Spleen (tissue), 11 donors: ENCODE data around the gene SPRED3. TPM values are rescaled to one million over a fixed set of nuclear protein-coding genes. Genes with fewer than 3 reads are reported as not detected.

Source experiments
- DNase-seq: peaks from one replicate; pipeline ENCODE4 v3.0.0-alpha.2; 2020
- H3K27ac ChIP-seq, 8 donors: fragments of 200-600 bp; sonication (generic) in 7 of 8; 1 replicate in 4 of 8; 2 replicates in 4 of 8; pipeline versions ENCODE4 v1.5.0 to v1.8.0; 2016 to 2021; ENCODE audit warnings: inconsistent platforms in 4 of 8, mild to moderate bottlenecking in 4 of 8, moderate library complexity in 1 of 8
- H3K27me3 ChIP-seq, 7 donors: fragments of 200-600 bp; sonication (generic) in 6 of 7; replicated peaks in 1 of 7; 1 replicate in 4 of 7; 2 replicates in 3 of 7; pipeline versions ENCODE4 v1.5.0 to v1.8.0; 2016 to 2021; ENCODE audit warnings: inconsistent platforms in 3 of 7, mild to moderate bottlenecking in 1 of 7
- H3K36me3 ChIP-seq, 6 donors: fragments of 200-600 bp; sonication (generic) in 5 of 6; 1 replicate in 4 of 6; 2 replicates in 2 of 6; pipeline versions ENCODE4 v1.5.0 to v1.8.0; 2016 to 2021; ENCODE audit warnings: inconsistent platforms in 2 of 6
- H3K4me1 ChIP-seq, 6 donors: fragments of 200-600 bp; sonication (generic) in 5 of 6; 1 replicate in 3 of 6; 2 replicates in 3 of 6; pipeline versions ENCODE4 v1.5.0 to v1.8.0; 2016 to 2021; ENCODE audit warnings: inconsistent platforms in 3 of 6
- H3K4me3 ChIP-seq, 8 donors: fragments of 200-600 bp; sonication (generic) in 7 of 8; 1 replicate in 4 of 8; 2 replicates in 4 of 8; pipeline versions ENCODE4 v1.5.0 to v1.8.0; 2016 to 2021; ENCODE audit warnings: inconsistent platforms in 4 of 8, mild to moderate bottlenecking in 4 of 8, moderate library complexity in 2 of 8
- H3K9me3 ChIP-seq, 8 donors: fragments of 200-600 bp; sonication (generic) in 7 of 8; 1 replicate in 4 of 8; 2 replicates in 4 of 8; pipeline versions ENCODE4 v1.5.0 to v1.8.0; 2016 to 2021; ENCODE audit warnings: inconsistent platforms in 4 of 8
- CTCF ChIP-seq, 11 experiments: fragments of 200-600 bp in 7 of 11; fragments of 450-650 bp in 4 of 11; sonication (generic) in 4 of 11; IDR thresholded peaks in 8 of 11; conservative IDR thresholded peaks in 3 of 11; 1 replicate in 7 of 11; 2 replicates in 4 of 11; pipeline versions ENCODE4 v1.4.0 to v1.8.0; 2016 to 2021; ENCODE audit warnings: antibody characterized with exemption in 11 of 11, inconsistent platforms in 4 of 11, mild to moderate bottlenecking in 1 of 11
- POLR2A ChIP-seq, 3 donors: fragments of 450-650 bp; IDR thresholded peaks; one replicate each; pipeline ENCODE4 v1.5.1; 2017; ENCODE audit warnings: antibody characterized with exemption in 3 of 3, mild to moderate bottlenecking in 1 of 3
- POLR2AphosphoS5 ChIP-seq, 3 donors: sonication (generic); formaldehyde crosslinking; IDR thresholded peaks; one replicate each; pipeline ENCODE4 v1.5.1; 2017; ENCODE audit warnings: antibody characterized with exemption in 3 of 3
- WGBS, 5 donors: extraction: QIAGEN DNeasy Blood & Tissue Kit in 3 of 5; methylation state at CpG; one replicate each; pipeline versions ENCODE4 v1.1.5 to v1.1.7; 2013 to 2018; 5-methylcytosine and 5-hydroxymethylcytosine counted together
- intact Hi-C: fragments of 100-400 bp; cut with DNase I; formaldehyde crosslinking; loops from one replicate; pipeline ENCODE4 v1.15.0; 2023; ENCODE audit warnings: low total_unique reads
- polyA plus RNA-seq, 3 donors: library from polyadenylated mRNA; stranded (reverse); fragments of 200-250 nt; gene quantifications; one replicate each; pipeline ENCODE4 v1.2.1, GENCODE V29; 2013
- total RNA-seq, 7 donors: library from RNA; depleted of rRNA in 3 of 7; stranded (reverse); fragments of >200 nt in 3 of 7; fragmentation: NEBNext Ultra II Directional in 4 of 7; extraction: Animal tissue kit (Norgen Biotek cat#: 25700) in 4 of 7; gene quantifications; one replicate each; pipeline versions ENCODE4 v1.1.0 to v1.2.1, GENCODE V29; 2016 to 2021
- donor health status: healthy with polysubstance abuse.
- donor health status: DM: no; HTN: no; CAD: no; lungs with moderate emphysema.
- donor health status: DM: no; HTN: no; CAD: no.
- donor health status: Bipolar disorder and iron deficiency.
- donor health status: healthy.
- donor health status: DM: no; HTN: no; CAD: no.
- donor health status: DM: yes; HTN: yes; CAD: no.

SPRED3 gene
- total and polyA plus RNA-seq, 10 donors, result 0.03 to 1.2 (median 0.45) TPM; not detected in 1

- Histone ChIP-seq H3K9me3 (no peaks in the 10 kb centered on the region), H3K4me1 (peaks cover 12 to 40% (median 26%) of the 10 kb centered on the region in 6 donors), H3K27ac (no peak overlapping the region), H3K4me3 (peak overlapping the region in 1 of 8 donors; percentile 83), H3K36me3 (peaks cover 6 to 57% (median 41%) of the 10 kb centered on the region in 6 donors), H3K27me3 (no peaks in the 10 kb centered on the region)
- intact Hi-C loops, result no loop called here
- TF ChIP-seq CTCF (IDR thresholded peaks at IDR 0.05 in 8 of 11, conservative IDR thresholded peaks at IDR 0.05 in 3 of 11) (no peak), POLR2AphosphoS5 (IDR thresholded peaks at IDR 0.05) (no peak), POLR2A (IDR thresholded peaks at IDR 0.05) (no peak)
- 87 to 93% (median 89%) methylated on average over 3 of the region's 3 CpGs for WGBS, 5 donors
- no peak for DNase-seq
Measured at GRCh38 chr19:38376576-38376975, 11.9 kb upstream of the SPRED3 start.

- 95 to 99% (median 96%) methylated on average over 4 of the region's 4 CpGs for WGBS, 5 donors
- Histone ChIP-seq H3K9me3 (no peaks in the 10 kb centered on the region), H3K36me3 (peaks cover 6 to 61% (median 46%) of the 10 kb centered on the region in 6 donors), H3K27me3 (no peaks in the 10 kb centered on the region), H3K27ac (no peak overlapping the region), H3K4me3 (no peak overlapping the region), H3K4me1 (peaks cover 12 to 40% (median 26%) of the 10 kb centered on the region in 6 donors)
- TF ChIP-seq POLR2A (IDR thresholded peaks at IDR 0.05) (no peak), POLR2AphosphoS5 (IDR thresholded peaks at IDR 0.05) (no peak), CTCF (IDR thresholded peaks at IDR 0.05 in 8 of 11, conservative IDR thresholded peaks at IDR 0.05 in 3 of 11) (no peak)
- no peak for DNase-seq
- intact Hi-C loops, result no loop called here
Measured at GRCh38 chr19:38377052-38377451, 11.4 kb upstream of the SPRED3 start.

GRCh38 chr19:38378866-38379265 lies 9.6 kb upstream of the SPRED3 start:
- no peaks in the 10 kb centered on the region for H3K9me3 ChIP-seq
- intact Hi-C loops, result no loop called here
- H3K4me3 ChIP-seq, result no peak overlapping the region
- TF ChIP-seq POLR2AphosphoS5 (IDR thresholded peaks at IDR 0.05), result no peak
- no peak for TF ChIP-seq CTCF (IDR thresholded peaks at IDR 0.05 in 8 of 11, conservative IDR thresholded peaks at IDR 0.05 in 3 of 11)
- TF ChIP-seq POLR2A (IDR thresholded peaks at IDR 0.05), result no peak
- peaks cover 0 to 11% (median 0%) of the 10 kb centered on the region in 7 donors for H3K27me3 ChIP-seq
- DNase-seq, result no peak
- 93 to 97% (median 96%) methylated on average over 10 of the region's 10 CpGs for WGBS, 5 donors
- H3K36me3 ChIP-seq, result peaks cover 6 to 80% (median 64%) of the 10 kb centered on the region in 6 donors
- peaks cover 12 to 37% (median 24%) of the 10 kb centered on the region in 6 donors for H3K4me1 ChIP-seq
- H3K27ac ChIP-seq, result no peak overlapping the region

- 94 to 98% (median 96%) methylated on average over 8 to 9 of the region's 9 CpGs for WGBS, 5 donors
- intact Hi-C loops, result no loop called here
- TF ChIP-seq POLR2AphosphoS5 (IDR thresholded peaks at IDR 0.05), result no peak
- no peak for TF ChIP-seq POLR2A (IDR thresholded peaks at IDR 0.05)
- no peak for TF ChIP-seq CTCF (IDR thresholded peaks at IDR 0.05 in 8 of 11, conservative IDR thresholded peaks at IDR 0.05 in 3 of 11)
- H3K27me3 ChIP-seq, result peaks cover 0 to 31% (median 12%) of the 10 kb centered on the region in 7 donors
- H3K9me3 ChIP-seq, result no peaks in the 10 kb centered on the region
- peaks cover 6 to 98% (median 75%) of the 10 kb centered on the region in 6 donors for H3K36me3 ChIP-seq
- H3K27ac ChIP-seq, result no peak overlapping the region
- no peak overlapping the region for H3K4me3 ChIP-seq
- peaks cover 6 to 35% (median 19%) of the 10 kb centered on the region in 6 donors for H3K4me1 ChIP-seq
- DNase-seq, result no peak
Measured at GRCh38 chr19:38381138-38381537, 7.4 kb upstream of the SPRED3 start.
